ENCODE results near the gene DNAH3. TPM values are rescaled to one million over a fixed set of nuclear protein-coding genes. Genes with fewer than 3 reads are reported as not detected.

DNAH3 gene
- total and polyA plus RNA-seq, 2 of the 8 experiments (the other 6 are each of a cell fraction or from before 2014, with no cell fraction given), result 0.57 to 0.71 TPM

GRCh38 chr16:20940871-20941635 lies 209.6 kb downstream of the DNAH3 start:
- no peak overlapping the region for H3K18ac ChIP-seq (ENCODE audit: extremely low read depth, low read length)
- no peak overlapping the region for H3K14ac ChIP-seq (ENCODE audit: insufficient read length)
- FAIRE-seq (no peak), DNase-seq (ENCODE audit: low read depth in 1 of 2, low spot score in 2 of 2) (no peak)
- H3K23me2 ChIP-seq (ENCODE audit: low read depth, low read length), result 0 out of 2 replicates have a peak, but pooled peaks cover 2% of the 10 kb centered on the region
- WGBS, 2 experiments (ENCODE audit: extremely low coverage in 1 of 2, insufficient coverage in 1 of 2, insufficient read length in 1 of 2, insufficient replicate concordance in 2 of 2, low coverage in 1 of 2, low lambda C conversion rate in 2 of 2, missing lambda C conversion rate in 1 of 2), result 92% methylated on average over 6 of the region's 6 CpGs; no CpG with 5 or more reads in 1 of the 2 experiments
- H4K20me1 ChIP-seq (replicated peaks in 1 of 2; ENCODE audit: control insufficient read depth in 1 of 2, insufficient read depth in 2 of 2, low read length in 2 of 2), result no peaks in the 10 kb centered on the region
- TF ChIP-seq MAX (IDR thresholded peaks at IDR 0.05), result no peak
- no peak for TF ChIP-seq BACH1 (IDR thresholded peaks at IDR 0.05; ENCODE audit: low read length)
- TF ChIP-seq HDAC6 (IDR thresholded peaks at IDR 0.05; ENCODE audit: low read depth, low read length), result no peak
- no peak for TF ChIP-seq SIN3A (conservative IDR thresholded peaks at IDR 0.05 in 1 of 2, IDR thresholded peaks at IDR 0.05 in 1 of 2; ENCODE audit: low read depth in 1 of 2, low read length in 2 of 2)
- TF ChIP-seq CEBPB (IDR thresholded peaks at IDR 0.05; ENCODE audit: low read depth, low read length), result no peak
- TF ChIP-seq GABPA (IDR thresholded peaks at IDR 0.05; ENCODE audit: borderline replicate concordance, insufficient read depth, low read length), result no peak
- TF ChIP-seq KDM5A (IDR thresholded peaks at IDR 0.05; ENCODE audit: low read length), result no peak
- TF ChIP-seq CBX5 (IDR thresholded peaks at IDR 0.05; ENCODE audit: low read depth, low read length), result no peak
- H3K79me2 ChIP-seq (ENCODE audit: control insufficient read depth in 1 of 2, insufficient read depth in 2 of 2, low read length in 2 of 2), result no peaks in the 10 kb centered on the region
- H3K4me2 ChIP-seq (ENCODE audit: insufficient read depth in 1 of 2, low read depth in 2 of 2, low read length in 2 of 2), result no peak overlapping the region
- peaks cover 0 to 2% of the 10 kb centered on the region in 2 experiments; a peak in 1 of 4 replicates for H3K9me3 ChIP-seq (ENCODE audit: insufficient read depth in 2 of 2, low read depth in 1 of 2, low read length in 1 of 2)
- ChIA-PET CTCF (ENCODE audit: partially characterized antibody) (interaction anchor here (1.4 kb wide), 1 partner anchor 17 kb away, joined by 4 read pairs; no protein-coding TSS in a partner anchor), POLR2A (ENCODE audit: partially characterized antibody) (no interaction called here)
- H2AK5ac ChIP-seq (ENCODE audit: low read depth, low read length), result no peak overlapping the region
- H3K79me1 ChIP-seq (ENCODE audit: low read depth, low read length), result no peaks in the 10 kb centered on the region
- H4K91ac ChIP-seq (replicated peaks; ENCODE audit: insufficient read length, low read length), result no peak overlapping the region
- no peak overlapping the region for H2BK5ac ChIP-seq (ENCODE audit: low read depth, low read length)
- H3K9ac ChIP-seq (replicated peaks in 1 of 4; ENCODE audit: extremely low read depth in 1 of 4, low read depth in 3 of 4, low read length in 3 of 4), result no peak overlapping the region
- H2AFZ ChIP-seq (ENCODE audit: low read length), result no peak overlapping the region
- H3K4me3 ChIP-seq (ENCODE audit: extremely low read depth in 1 of 4, insufficient read depth in 2 of 4, low read depth in 3 of 4, low read length in 4 of 4), result no peak overlapping the region
- H3K4ac ChIP-seq (replicated peaks; ENCODE audit: insufficient read length, low read depth, low read length), result no peak overlapping the region
- no peak overlapping the region for H3K23ac ChIP-seq (ENCODE audit: insufficient read length)
- no peak overlapping the region for H2BK20ac ChIP-seq (ENCODE audit: low read length)
- H2BK15ac ChIP-seq (ENCODE audit: low read length), result no peak overlapping the region
- no peak overlapping the region for H4K8ac ChIP-seq (ENCODE audit: extremely low read depth, insufficient read depth, low read length)
- no peaks in the 10 kb centered on the region for H3K27me3 ChIP-seq (replicated peaks in 1 of 4; ENCODE audit: control insufficient read depth in 3 of 4, extremely low read depth in 1 of 4, insufficient read depth in 3 of 4, low read length in 3 of 4)
- H3K36me3 ChIP-seq (ENCODE audit: control insufficient read depth in 2 of 4, insufficient read depth in 4 of 4, low read length in 3 of 4), result no peaks in the 10 kb centered on the region
- H3K27ac ChIP-seq (ENCODE audit: low read depth, low read length), result no peak overlapping the region
- no peak overlapping the region for H3K56ac ChIP-seq (replicated peaks; ENCODE audit: insufficient read length, low read depth, low read length)
- no peak overlapping the region for H4K5ac ChIP-seq (ENCODE audit: insufficient read length, low read depth, low read length)
- H3K4me1 ChIP-seq (replicated peaks in 1 of 4; ENCODE audit: control insufficient read depth in 3 of 4, insufficient read depth in 4 of 4, low read length in 3 of 4), result no peaks in the 10 kb centered on the region
- no peak overlapping the region for H2BK12ac ChIP-seq (ENCODE audit: low read depth, low read length)
- H2BK120ac ChIP-seq (replicated peaks; ENCODE audit: low read depth, low read length), result no peak overlapping the region

Measured in H1 (cell line).